Adipose tissue (tissue), 3 donors: ENCODE data around the gene FASTK. TPM values are rescaled to one million over a fixed set of nuclear protein-coding genes. Genes with fewer than 3 reads are reported as not detected.
A peak's percentile ranks its signal among the peaks of the same experiment; 100 is the strongest.

Source experiments
- H3K27ac ChIP-seq: one replicate; pipeline ENCODE4 v1.5.1; 2013; ENCODE audit warnings: low read depth, low read length
- WGBS, 3 donors: extraction: QIAGEN DNeasy Blood & Tissue Kit; methylation state at CpG; one replicate each; pipeline ENCODE4 v1.1.7; 2013; 5-methylcytosine and 5-hydroxymethylcytosine counted together
- polyA plus RNA-seq, 3 donors: library from polyadenylated mRNA; stranded (reverse); fragments of 200-250 nt; gene quantifications; one replicate each; pipeline ENCODE4 v1.2.3, GENCODE V29; 2013
- donor health status: healthy with polysubstance abuse.
- donor health status: Bipolar disorder and iron deficiency.
- donor health status: healthy.

The FASTK gene
- polyA plus RNA-seq, 3 donors = 53.0 to 104 (median 91.8) TPM

DNA sequence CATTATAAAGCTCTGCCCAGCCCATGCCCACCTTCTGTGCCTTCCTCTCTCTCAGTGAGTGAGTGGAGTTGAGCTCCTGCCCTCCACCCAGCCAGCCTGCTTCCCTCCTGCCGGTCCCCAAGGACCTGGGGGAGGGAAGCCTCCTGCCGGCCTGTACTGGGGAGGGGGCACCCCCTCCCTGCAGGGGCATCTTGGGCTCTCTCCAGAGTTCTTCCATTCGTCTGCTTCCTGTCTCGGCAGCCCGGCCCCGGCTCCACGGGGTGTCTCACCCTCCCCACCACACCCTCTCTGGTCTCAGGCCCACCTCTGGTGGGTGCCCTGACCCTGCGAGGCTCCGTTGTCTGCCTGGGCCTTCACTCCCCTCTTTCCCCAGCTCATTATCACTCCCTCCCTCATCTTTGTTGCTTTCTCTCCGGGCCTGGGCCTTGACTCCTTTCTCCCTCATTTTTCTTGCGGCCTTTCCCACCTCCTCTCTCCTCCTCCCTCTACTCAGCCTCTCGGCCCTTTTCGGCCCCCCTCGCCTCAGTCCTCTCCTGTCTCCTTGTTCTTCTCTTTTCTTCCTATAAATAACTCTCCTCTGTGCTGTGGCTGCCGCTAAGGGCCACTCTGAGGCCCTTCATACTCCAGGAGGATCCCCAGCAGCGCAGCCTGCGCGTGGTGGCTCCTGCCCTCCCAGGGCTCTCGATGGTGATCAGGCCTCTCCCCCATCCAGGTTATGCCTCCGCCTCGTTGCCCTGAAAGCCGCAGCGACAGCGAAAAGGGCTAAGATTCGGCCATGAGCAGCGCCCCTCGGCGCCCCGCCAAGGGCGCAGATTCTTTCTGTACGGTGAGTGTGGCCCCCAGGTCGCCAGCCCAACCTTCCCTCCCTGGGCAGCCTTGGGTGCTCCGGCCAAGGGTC lies 19.1 kb downstream of the FASTK start:
- no peak overlapping the region for H3K27ac ChIP-seq
- 48 to 72% (median 69%) methylated on average over 32 to 33 of the region's 33 CpGs for WGBS, 3 donors

DNA sequence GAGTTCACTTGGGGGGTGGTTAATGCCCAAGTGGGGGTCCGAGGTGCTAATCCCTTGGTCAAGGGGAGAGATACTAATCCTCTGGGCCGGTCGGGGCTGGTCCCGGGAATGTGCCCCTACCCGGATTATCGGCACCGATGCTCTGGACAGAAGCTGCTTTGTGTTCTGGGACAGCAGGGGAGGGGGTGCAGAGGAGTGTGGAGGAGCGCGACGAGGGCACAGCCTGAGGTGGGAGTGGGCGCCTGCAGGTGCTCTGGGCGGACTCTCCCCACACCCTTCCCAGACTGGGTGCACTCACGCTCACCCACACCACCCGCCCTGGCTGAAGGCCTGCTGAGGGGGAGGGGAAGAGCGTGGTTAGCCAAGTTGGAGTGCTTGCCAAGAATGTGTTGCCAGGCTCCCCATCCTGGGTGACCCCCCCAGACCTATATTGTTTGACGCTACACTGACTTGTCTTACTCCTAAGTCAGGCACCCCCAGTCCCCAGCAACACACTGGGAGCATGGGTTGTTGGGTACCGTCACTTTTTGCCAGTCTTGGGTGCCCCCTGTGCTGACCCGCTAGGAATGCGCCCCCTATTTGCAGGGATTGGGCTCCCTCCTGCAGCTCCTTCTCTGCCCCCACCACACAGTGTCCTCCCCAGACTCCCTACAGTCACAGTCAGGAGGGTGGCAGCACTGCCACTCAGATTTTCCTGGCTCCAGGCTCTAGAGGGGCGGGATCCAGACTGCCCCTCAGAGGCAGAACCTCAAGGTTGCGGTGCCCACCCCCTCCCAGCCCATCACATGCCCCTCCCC lies 20.0 kb downstream of the FASTK start:
- WGBS, 3 donors = 10 to 18% (median 16%) methylated on average over 17 to 21 of the region's 21 CpGs
- H3K27ac ChIP-seq = no peak overlapping the region

DNA sequence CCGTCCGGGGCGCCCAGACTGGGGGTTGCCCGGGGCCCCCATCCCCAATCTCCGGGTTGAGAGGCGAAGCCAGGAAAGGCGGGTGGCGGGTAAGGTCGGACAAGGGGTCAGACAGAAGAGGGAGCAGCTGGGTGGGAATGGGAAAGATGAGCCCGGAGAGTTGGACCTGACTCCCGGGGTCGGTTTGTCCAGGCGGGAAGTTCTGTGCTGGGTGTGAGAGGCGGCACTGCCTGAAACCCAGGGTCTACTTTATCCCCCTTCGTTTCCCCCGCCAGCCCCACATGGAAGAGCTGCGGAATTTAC lies 20.5 kb downstream of the FASTK start:
- H3K27ac ChIP-seq = peak overlapping the region; percentile 33
- 1 to 6% (median 4%) methylated on average over 16 to 17 of the region's 17 CpGs for WGBS, 3 donors

DNA sequence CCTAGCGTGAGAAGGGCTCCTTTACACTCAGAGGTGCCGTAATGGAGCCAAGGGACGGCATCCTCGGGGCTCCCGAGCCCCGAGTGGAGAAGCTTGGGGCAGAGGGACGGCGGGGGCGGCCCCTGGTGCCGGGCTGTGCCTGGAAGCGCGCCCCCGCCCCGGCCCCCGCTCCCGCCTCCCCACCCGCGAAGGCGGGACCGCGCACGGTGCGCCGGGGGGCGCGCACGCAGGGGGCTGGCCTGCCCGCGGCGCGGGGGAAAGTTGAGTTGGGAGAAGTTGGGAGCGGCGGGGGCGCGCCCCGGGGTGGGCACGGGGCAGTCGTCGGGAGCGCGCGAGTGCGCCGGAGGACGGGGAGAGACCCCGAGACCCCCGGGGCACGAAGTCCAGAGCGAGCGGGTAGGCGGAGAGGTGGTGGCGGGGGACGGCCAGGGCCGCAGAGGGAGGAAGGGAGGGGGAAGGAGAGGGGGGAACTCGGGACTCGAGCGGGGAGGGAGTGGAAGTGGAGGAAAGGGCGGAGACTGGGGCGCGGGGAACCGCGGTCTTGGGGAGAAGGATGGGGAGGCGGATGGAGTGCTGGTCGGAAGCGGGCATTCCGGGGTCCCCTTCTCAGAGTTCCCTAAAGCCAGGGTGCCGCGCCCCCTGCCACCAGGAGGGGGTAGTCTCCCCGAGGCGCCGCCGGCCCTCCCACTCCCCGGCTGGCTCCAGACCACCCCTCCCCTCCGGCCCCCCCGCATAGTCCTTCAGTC lies 21.1 kb downstream of the FASTK start, which contains the start of gene SLC4A2:
SLC4A2 (plus strand) TSS at position 223 of the 746 bp plus-strand sequence. CDS start 2,399 bp downstream, outside the sequence.
- peak within 1 kb of the TSS; percentile 63 for H3K27ac ChIP-seq
- 0 to 1% (median 1%) methylated on average over 35 to 75 of the region's 75 CpGs for WGBS, 3 donors

DNA sequence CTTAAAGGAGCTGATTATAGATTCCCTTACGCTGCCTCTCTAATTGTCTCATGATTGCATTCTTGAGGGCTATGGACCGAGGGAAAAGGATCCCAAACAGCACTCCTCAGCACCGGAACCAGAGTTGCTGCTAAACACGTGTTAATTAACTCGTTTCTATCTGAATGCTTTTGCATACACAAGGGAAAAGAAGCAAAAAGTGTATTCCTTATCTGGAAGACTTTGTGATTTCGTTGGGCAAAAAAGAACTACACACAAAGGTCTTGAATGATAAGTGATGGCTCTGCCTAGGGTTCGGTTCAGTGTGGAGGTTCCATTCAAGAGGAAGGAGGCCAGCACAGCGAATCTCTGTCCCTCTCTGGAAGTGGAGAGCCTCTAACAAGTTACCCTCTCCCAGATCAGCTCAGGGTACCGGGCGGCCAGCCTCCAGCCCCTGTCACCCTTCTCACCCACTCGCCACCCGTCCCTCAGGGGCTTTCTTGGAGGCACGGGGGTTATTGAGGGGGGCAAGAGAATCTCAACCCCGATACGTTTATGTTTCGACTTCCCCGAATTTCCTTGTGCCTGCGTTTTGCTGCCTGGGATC lies 21.7 kb downstream of the FASTK start:
- WGBS, 3 donors = 4 to 6% (median 6%) methylated on average over 18 of the region's 18 CpGs

DNA sequence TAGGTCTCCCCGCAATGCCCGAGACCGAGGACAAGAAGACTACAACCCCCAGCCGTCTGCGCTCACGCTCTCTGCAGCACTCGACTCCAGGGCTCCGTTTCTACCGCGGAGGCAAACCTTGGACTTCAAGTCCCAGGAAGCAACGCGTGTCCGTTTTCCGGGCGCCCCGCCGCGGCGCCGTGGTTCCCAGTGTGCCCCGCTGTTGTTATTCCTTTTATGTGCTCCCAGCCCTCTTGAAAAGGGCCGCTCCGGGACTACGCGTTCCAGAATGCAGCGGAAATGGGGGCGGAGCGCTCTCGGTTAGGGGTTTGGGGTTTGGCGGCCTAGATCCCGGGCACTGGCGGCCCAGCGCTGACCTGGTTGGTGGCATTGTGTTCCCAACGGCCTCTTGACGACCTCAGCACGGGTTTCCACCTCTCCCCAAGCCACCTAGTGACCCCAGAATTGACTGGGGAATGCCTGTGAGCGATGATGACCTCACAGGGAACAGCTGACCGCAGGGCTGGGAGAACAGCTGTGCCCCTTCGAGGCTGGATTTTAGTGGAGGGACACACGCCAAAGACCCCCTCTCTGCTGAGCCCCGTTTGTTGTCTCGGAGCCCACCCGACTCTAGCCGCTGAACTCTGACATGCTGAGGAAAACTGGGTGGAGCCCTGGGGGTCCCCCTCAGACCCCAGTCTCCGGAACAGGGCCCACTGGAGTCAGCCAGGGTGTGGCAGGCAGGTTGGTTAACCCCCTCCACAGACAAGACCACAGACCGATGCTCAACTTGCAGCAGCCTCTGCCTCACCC lies 22.4 kb downstream of the FASTK start:
- 0 to 1% (median 1%) methylated on average over 46 of the region's 46 CpGs for WGBS, 3 donors
- H3K27ac ChIP-seq = peak overlapping the region; percentile 63

More for the DNA sequence above, 21.7 kb downstream of the FASTK start:
- H3K27ac ChIP-seq = peak overlapping the region; percentile 63

DNA sequence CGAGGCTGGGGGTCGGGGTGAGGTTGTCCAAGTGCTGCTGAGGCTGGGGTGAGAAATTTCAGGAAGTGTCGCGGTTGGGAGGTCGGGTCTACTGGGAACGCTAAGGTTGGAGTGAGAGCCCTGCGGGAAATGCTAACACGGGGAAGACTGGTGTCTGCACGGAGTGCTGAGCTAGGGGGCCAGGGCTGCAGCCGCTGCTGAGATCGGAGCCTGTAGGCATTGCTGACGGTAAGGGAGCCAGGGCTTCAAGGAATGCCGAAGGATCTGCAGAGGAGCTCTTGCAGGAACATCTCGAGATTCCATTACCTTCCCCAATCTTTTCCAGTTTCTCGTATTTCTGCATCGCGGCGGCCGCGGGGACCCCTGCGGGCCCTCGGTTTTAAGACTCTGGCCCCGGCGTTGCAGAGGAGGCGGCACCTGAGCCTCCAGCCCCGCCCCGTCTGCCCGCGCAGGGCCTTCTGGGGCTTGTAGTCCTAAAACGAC lies 23.1 kb downstream of the FASTK start, which contains the start of gene CDK5:
CDK5 (minus strand) TSS at position 392 of the 483 bp plus-strand sequence; CDS start at position 343, 49 bp downstream.
- 0% methylated on average over 30 of the region's 30 CpGs for WGBS, 3 donors
- H3K27ac ChIP-seq = peak within 1 kb of the TSS; percentile 63

DNA sequence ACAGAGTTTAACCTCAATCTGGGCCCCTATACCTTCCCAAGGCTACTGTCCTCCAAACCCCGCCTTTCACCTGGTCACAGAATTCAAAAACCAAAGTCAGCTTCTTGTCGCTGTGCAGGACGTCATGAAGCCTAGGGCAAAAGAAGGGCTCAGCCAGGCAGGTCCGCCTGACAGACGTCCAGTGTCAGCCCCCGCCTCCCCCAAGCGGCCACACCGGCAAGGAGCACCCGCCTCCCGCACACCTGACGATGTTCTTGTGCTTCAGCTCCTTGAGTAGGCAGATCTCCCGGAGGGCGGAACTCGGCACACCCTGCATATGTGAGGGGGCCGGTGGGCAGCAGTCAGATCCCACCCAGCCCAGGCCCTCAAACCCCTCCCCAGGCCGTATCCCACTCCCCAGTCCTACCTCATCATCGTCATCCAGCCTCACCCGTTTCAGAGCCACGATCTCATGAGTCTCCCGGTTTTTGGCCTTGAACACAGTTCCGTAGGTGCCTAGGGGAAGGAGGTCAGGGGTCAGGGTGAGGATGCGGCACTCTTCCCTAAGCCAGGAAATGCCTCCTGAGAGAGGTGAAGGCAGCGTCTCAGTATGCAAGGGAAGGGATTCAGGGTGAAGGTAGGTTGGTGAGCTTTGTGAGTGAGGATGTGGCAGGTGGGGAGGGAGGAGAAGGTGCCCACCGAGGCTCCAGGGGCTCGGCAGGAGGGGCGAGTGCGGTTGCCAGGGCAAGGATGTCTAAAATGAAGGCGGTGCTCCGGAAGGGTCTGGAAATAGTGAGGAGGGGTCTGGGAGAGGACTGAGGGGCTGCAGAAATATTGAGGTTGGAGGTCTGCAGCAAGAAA lies 23.7 kb downstream of the FASTK start:
- H3K27ac ChIP-seq = no peak overlapping the region
- WGBS, 3 donors = 24 to 43% (median 38%) methylated on average over 29 of the region's 29 CpGs

DNA sequence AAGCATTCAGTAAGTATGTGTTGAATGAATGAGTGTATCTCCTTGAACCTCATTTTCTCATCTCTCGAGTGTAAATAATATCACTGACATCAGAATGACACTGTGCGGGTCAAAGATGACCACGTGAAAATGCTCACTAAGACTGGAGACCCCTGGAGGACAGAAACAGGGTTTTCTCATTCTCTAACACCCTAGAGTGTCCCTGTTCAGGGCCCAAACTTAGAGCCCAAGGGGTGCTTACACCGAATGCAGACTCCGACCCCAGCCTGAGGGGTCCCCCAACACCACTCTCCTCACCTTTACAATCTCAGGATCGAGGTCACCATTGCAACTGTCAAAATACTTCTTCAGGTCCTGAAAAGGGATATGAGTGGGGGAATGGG lies 24.3 kb downstream of the FASTK start:
- no peak overlapping the region for H3K27ac ChIP-seq
- WGBS, 3 donors = 79 to 94% (median 90%) methylated on average over 6 of the region's 6 CpGs

DNA sequence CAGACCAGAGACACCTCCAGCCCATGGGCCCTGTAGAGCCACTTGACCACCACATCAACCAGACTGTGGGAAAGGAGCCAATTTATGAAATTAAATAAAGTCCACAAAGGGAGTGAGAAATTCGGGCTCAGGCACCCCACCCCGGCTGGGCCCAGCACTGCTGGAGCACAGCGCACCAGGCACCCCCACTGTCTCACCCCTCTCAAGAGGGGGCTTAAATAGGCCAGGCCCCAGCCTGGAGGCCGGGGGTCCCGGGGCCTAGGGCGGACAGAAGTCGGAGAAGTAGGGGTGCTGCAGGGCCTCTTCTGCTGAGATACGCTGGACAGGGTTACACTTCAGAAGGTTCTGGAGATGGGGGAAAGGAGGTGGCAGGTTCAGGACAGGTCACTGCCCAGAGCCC lies 26.9 kb downstream of the FASTK start:
- WGBS, 3 donors = 87 to 93% (median 87%) methylated on average over 7 to 8 of the region's 8 CpGs

DNA sequence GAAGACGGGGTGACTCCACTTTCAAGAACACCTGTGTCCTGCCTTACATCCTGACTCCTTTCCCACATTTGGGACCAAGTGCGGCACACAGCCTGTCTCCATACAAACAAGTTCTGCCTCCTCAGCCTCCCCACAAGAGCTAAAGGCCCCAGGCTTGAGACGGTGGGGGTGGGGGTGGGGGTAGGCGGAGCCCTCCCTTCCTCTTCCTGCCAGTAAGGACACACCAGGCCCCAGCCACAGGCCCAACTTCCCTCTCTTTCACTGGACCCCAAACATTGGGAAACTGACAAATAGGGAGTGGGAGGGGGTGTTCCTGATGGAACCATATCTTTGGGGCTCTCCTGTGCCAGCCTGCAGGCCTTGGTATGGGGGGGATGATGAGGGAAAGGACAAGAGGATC lies 27.5 kb downstream of the FASTK start:
- WGBS, 3 donors = 62 to 82% (median 68%) methylated on average over 4 of the region's 4 CpGs
- no peak overlapping the region for H3K27ac ChIP-seq

More for the DNA sequence above, 26.9 kb downstream of the FASTK start:
- H3K27ac ChIP-seq = no peak overlapping the region

DNA sequence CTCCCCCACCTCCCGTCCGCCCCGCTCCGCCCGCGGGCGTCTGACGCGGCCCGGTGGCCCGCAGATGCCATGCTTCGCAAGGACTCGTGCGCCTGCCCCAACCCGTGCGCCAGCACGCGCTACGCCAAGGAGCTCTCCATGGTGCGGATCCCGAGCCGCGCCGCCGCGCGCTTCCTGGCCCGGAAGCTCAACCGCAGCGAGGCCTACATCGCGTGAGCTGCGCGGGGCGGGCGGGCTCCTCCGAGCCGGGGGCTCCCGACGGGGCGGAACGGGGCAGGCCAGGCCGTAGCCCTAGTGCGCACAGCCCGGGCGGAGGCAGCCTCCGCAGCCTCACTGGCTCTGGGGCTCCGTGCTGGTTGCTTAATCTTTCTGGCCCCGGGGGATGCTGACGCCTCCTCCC lies 29.5 kb downstream of the FASTK start:
- no peak overlapping the region for H3K27ac ChIP-seq
- 2 to 3% (median 2%) methylated on average over 43 to 50 of the region's 50 CpGs for WGBS, 3 donors

DNA sequence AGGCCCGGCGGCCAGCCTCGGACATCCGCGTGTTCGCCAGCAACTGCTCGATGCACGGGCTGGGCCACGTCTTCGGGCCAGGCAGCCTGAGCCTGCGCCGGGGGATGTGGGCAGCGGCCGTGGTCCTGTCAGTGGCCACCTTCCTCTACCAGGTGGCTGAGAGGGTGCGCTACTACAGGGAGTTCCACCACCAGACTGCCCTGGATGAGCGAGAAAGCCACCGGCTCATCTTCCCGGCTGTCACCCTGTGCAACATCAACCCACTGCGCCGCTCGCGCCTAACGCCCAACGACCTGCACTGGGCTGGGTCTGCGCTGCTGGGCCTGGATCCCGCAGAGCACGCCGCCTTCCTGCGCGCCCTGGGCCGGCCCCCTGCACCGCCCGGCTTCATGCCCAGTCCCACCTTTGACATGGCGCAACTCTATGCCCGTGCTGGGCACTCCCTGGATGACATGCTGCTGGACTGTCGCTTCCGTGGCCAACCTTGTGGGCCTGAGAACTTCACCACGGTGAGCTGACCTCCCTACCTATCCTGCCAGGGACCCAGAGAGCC lies 31.6 kb downstream of the FASTK start:
- H3K27ac ChIP-seq = no peak overlapping the region
- 89 to 91% (median 90%) methylated on average over 38 of the region's 38 CpGs for WGBS, 3 donors

DNA sequence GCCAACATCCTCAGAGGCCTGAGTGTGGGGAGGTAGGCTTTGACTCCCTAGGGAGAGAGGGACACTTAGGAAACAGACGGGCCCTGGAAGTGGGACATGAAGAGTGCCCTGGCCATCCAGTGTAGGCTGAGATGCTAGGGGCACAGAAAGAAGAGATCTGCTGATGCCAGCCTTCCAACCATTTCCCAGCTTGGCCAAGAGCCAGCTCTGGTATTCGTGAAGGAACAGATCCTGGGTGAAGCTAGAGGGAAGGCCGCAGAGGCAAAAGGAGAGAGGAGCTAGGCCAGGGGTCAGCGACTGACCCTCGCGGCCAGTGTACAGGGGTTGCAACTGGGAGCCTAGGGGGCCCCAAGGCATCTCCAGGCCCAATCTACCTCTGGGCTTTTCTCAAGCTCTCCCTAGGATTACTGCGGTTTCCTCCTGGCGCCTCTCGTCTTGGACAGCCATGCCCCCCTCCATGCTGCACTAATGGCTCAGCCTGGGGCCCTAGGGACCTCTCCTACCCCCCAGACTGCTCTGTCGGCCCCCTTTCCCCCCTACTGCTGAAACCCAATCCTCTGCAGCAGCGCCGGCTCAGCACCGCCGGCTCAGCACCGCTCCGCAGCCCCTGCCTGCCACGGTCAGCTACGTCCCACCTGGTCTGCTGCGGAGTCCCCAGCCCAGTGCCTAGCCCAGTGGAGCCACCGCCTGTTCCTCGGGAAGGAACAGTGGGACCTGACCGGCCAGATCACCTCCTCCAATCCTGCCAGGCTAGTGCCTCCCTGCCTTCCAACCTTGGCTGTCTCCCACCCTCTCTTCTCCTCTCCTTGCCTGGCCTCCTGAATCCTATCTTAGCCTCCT lies 32.4 kb downstream of the FASTK start, which contains the start of gene ASIC3:
ASIC3 (plus strand) TSS at position 556 of the 840 bp plus-strand sequence. CDS start 355 bp downstream, outside the sequence.
- 74 to 80% (median 77%) methylated on average over 22 of the region's 22 CpGs for WGBS, 3 donors
- no peak within 1 kb of the TSS for H3K27ac ChIP-seq
